ENCODE data around the gene METTL27. TPM values are rescaled to one million over a fixed set of nuclear protein-coding genes. Genes with fewer than 3 reads are reported as not detected.
"Not testable (repeated sequence)": the region's sequence is repeated elsewhere in the genome, so short reads cannot be mapped to it uniquely, and the experiment has no call there.

The METTL27 gene
- total RNA-seq, 4 donors from 2014 or later = 3.6 to 9.2 (median 9.0) TPM; not detected in 1

GRCh38 chr7:73847941-73848723 lies 5.8 kb upstream of the METTL27 start:
- H3K4me3 ChIP-seq = no peak overlapping the region
- TF ChIP-seq CTCF (IDR thresholded peaks at IDR 0.05) = no peak
- TF ChIP-seq EP300 (IDR thresholded peaks at IDR 0.05) = no peak
- no peak for TF ChIP-seq POLR2A (IDR thresholded peaks at IDR 0.05)
- no peak overlapping the region for H3K27ac ChIP-seq
- H3K9me3 ChIP-seq = no peaks in the 10 kb centered on the region
- peaks cover 0 to 43% (median 9%) of the 10 kb centered on the region in 4 donors for H3K4me1 ChIP-seq
- H3K36me3 ChIP-seq = no peaks in the 10 kb centered on the region
- H3K27me3 ChIP-seq = no peaks in the 10 kb centered on the region
- no peak for DNase-seq (ENCODE audit: low spot score in 2 of 2)
- 90 to 91% methylated on average over 10 of the region's 10 CpGs for WGBS, 2 donors

- H3K27ac ChIP-seq = peak overlapping the region in 2 of 4 donors; percentile 29 to 41
- 61 to 73% methylated on average over 12 of the region's 12 CpGs for WGBS, 2 donors
- H3K36me3 ChIP-seq; H3K27me3 ChIP-seq; H3K4me3 ChIP-seq; DNase-seq (ENCODE audit: low spot score in 2 of 2); H3K9me3 ChIP-seq: not testable (repeated sequence)
- H3K4me1 ChIP-seq = peaks cover 0 to 38% (median 3%) of the 10 kb centered on the region in 4 donors
Observed at GRCh38 chr7:73845701-73846195, 3.4 kb upstream of the METTL27 start.

- TF ChIP-seq EP300 (IDR thresholded peaks at IDR 0.05) (no peak), CTCF (IDR thresholded peaks at IDR 0.05) (no peak), POLR2A (IDR thresholded peaks at IDR 0.05) (no peak)
- Histone ChIP-seq H3K4me3 (no peak overlapping the region), H3K36me3 (no peaks in the 10 kb centered on the region), H3K27me3 (no peaks in the 10 kb centered on the region), H3K4me1 (peaks cover 0 to 30% (median 3%) of the 10 kb centered on the region in 4 donors), H3K27ac (peak overlapping the region in 2 of 4 donors; percentile 41 to 48), H3K9me3 (no peaks in the 10 kb centered on the region)
- DNase-seq (ENCODE audit: low spot score in 2 of 2) = no peak
- 79 to 83% methylated on average over 13 of the region's 13 CpGs for WGBS, 2 donors
Observed at GRCh38 chr7:73844848-73845460, 2.6 kb upstream of the METTL27 start.

GRCh38 chr7:73844131-73844547 lies 1.8 kb upstream of the METTL27 start:
- H3K4me1 ChIP-seq = peaks cover 0 to 26% (median 3%) of the 10 kb centered on the region in 4 donors
- WGBS, 2 donors = 50 to 51% methylated on average over 9 of the region's 9 CpGs
- no peaks in the 10 kb centered on the region for H3K27me3 ChIP-seq
- no peak for TF ChIP-seq CTCF (IDR thresholded peaks at IDR 0.05)
- no peak for TF ChIP-seq EP300 (IDR thresholded peaks at IDR 0.05)
- TF ChIP-seq POLR2A (IDR thresholded peaks at IDR 0.05) = no peak
- H3K27ac ChIP-seq = no peak overlapping the region
- DNase-seq (ENCODE audit: low spot score in 2 of 2) = no peak
- H3K4me3 ChIP-seq = no peak overlapping the region
- H3K9me3 ChIP-seq = no peaks in the 10 kb centered on the region
- H3K36me3 ChIP-seq = no peaks in the 10 kb centered on the region

GRCh38 chr7:73841689-73842066 lies 638 bp downstream of the METTL27 start:
- no peaks in the 10 kb centered on the region for H3K36me3 ChIP-seq
- H3K27ac ChIP-seq = peak overlapping the region in 3 of 4 donors; percentile 68 to 91 (median 83)
- no peak for DNase-seq (ENCODE audit: low spot score in 2 of 2)
- no peaks in the 10 kb centered on the region for H3K27me3 ChIP-seq
- WGBS, 2 donors = 64 to 75% methylated on average over 4 to 15 of the region's 15 CpGs
- H3K9me3 ChIP-seq = no peaks in the 10 kb centered on the region
- TF ChIP-seq EP300 (IDR thresholded peaks at IDR 0.05) (no peak), CTCF (IDR thresholded peaks at IDR 0.05) (no peak), POLR2A (IDR thresholded peaks at IDR 0.05) (no peak)
- H3K4me3 ChIP-seq = peak overlapping the region; percentile 47 to 75 (median 50)
- peaks cover 0 to 23% (median 3%) of the 10 kb centered on the region in 4 donors for H3K4me1 ChIP-seq
